ENCODE data around the gene CSF1.
A peak's percentile ranks its signal among the peaks of the same experiment; 100 is the strongest.
"Not testable (repeated sequence)": the region's sequence is repeated elsewhere in the genome, so short reads cannot be mapped to it uniquely, and the experiment has no call there.

CSF1 gene

DNA sequence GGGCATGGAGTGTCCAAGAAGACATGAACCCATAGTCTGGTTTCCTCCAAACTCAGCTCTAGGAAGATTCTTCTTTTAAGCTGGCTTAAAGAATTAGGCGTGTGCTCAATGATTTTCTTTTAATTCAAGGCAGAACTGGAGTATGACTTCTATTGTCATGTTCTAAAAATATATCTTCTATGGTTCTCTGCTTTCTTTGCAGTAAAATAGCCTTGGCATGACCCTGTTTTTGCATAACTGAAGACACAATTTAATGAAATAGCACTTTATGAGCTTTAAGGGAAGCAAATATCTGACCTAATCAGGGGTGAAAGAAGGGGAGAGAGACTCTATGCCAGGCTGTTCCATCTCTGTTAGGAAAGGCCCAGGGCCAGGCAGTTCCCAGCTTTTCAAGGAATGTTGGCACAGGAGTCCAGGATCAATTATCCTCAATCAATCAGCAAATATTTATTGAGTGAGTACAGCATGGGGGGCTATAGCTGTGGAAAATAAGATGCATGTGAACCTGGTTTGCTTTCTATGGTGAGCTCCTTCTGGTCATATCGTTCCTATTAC is 7.2 kb upstream of the CSF1 start:
- no peak for DNase-seq

DNA sequence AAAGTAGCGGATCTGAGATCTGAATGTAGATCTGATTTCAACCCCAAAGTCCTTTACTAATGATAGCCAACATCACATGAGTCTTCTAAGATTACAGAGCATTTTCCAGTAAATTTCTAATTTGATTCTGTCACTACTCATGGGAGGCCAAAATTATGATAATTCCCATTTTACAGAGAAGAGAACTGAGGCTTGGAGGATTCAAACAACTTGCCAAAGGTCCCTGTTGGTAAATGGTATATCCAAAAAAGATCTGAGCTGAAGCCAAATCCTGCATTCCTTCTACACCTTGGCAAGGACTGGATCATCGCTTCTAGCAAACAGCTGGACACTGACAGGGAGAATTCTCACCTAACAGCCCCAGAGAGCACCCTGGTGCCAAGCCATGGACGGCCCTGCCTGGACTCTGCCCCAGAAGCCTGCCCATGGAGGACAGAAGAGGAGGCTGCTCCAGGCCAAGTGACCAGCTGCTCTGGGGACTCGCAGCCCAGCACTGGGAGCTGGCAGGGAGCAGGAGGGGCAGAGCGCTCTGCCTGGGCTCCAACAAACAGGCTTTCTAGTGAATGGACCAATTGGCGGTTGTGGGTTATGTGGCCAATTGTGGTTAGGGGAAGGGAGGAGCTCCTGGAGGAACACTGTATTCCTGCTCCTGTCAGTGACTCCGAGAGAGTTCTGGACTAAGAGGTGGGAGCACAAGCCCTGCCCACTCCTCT is 6.4 kb upstream of the CSF1 start:
- DNase-seq: no peak

GRCh38 chr1:109905491-109905890 is 5.2 kb upstream of the CSF1 start:
- no peak for DNase-seq

DNA sequence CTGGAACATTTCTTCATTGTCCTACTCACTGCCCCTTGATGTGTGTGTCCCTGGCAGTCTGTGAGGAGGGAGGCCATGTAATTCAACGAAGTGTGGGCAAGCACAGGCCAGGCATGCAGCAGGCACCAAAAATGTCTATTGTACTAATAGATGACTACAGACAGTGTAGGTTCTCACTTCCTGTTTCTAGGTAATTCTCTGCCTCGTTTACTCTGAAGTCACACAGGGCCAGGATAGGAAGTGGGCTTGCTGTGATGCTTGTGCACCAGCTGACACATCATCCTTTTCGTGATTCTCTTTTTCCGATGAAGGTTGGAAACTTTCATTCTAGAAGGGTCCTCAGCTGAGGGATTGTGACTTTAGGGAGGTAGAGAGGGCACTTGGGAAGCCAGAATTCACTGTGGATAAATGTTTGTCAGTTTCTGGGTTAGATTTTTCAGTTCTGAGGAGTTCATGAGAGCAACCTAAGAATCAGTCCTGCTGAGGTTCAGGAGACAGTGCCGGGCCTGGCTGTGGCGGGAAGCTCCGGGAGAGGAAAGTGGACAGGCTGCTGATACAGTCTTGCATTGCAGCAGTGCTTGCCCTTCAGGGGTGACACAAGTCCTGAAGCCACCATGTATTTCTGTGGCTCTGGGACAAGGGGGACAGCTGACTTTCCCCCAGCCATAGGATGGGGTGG is 4.3 kb upstream of the CSF1 start:
- DNase-seq: peak; percentile 61

GRCh38 chr1:109906839-109907180 is 3.8 kb upstream of the CSF1 start:
- DNase-seq: no peak

- no peak for DNase-seq
Measured at GRCh38 chr1:109907190-109907774, 3.4 kb upstream of the CSF1 start.

DNA sequence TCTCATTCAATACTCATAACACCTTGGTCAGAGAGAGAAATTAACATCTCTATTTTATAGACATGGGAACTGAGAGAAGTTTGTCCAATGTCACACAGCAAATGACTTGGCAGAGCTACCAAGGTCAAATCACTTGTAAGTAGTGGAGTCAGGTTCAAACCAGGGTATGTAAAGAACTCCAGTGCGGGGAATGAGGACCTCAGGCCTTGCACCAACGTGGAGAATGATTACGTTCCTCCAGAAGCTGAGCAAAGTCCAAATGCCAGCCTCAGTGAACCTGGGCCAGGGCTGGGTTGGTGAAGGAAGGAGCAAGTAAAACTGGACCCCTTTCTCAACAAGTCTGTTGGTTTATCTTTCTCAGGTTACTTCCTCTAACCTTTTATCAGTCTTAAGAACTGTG is 1.8 kb upstream of the CSF1 start:
- no peak for DNase-seq

DNA sequence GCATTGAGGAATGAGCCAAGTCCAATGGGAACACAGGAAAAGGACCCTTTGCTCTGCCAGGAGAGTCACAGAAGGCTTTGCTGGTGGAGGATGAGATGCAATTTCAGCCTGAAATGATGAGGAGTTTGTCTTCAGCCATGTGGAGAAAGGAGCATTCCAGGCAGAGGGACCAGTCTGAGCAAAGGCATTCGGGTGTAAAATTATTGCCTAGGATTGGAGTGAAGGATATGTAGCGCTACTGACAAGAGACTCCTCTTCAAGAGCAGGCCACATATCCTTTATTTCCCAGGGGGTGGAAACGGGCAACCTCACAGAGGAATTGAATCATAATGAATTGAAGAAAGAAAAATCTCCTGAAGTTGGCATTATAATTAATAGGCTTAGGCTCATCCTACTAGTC is 1.1 kb upstream of the CSF1 start:
- DNase-seq: no peak

DNA sequence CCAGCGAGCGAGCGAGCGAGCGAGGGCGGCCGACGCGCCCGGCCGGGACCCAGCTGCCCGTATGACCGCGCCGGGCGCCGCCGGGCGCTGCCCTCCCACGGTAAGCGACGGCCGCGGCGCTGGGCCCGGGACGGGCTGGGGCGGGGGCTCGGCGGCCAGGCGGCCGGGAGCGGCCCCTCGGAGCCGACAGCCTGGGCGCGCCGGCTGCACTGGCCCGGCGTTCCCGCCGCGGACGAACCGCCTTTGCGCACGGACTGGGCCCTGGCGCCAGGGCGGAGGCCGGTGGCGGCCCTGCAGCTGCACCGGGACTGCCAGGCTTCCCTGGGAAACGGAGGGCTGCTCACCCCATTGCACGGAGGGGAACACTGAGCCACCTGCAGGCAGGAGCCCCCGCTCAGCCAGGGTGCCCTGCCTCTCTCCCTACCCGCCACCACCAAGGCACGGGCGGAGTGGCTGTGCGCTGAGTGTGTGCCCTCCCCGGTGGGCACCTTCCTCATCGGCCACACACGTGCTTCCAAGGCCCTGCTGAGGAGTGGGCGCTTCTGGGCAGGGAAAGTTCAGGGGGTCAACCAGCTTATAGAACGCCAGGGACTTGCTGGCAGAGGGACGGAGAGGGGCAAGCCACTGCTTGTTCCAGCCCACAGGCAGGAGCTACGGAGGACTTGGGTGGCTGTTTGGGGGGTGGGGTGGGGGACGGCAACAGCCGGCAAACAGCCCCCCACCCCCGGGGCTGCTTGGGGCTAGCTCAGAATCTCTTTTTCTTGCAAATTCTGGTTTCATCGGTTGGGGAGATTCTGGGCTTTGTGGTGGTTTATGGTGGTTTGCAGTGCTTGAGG is 532 bp downstream of the CSF1 start:
- peak; percentile 32 for DNase-seq

- DNase-seq: no peak
Measured at GRCh38 chr1:109912214-109912861, 1.7 kb downstream of the CSF1 start.

GRCh38 chr1:109912873-109913272 is 2.2 kb downstream of the CSF1 start:
- DNase-seq: no peak

- no peak for DNase-seq
Measured at GRCh38 chr1:109913360-109913879, 2.8 kb downstream of the CSF1 start.

DNA sequence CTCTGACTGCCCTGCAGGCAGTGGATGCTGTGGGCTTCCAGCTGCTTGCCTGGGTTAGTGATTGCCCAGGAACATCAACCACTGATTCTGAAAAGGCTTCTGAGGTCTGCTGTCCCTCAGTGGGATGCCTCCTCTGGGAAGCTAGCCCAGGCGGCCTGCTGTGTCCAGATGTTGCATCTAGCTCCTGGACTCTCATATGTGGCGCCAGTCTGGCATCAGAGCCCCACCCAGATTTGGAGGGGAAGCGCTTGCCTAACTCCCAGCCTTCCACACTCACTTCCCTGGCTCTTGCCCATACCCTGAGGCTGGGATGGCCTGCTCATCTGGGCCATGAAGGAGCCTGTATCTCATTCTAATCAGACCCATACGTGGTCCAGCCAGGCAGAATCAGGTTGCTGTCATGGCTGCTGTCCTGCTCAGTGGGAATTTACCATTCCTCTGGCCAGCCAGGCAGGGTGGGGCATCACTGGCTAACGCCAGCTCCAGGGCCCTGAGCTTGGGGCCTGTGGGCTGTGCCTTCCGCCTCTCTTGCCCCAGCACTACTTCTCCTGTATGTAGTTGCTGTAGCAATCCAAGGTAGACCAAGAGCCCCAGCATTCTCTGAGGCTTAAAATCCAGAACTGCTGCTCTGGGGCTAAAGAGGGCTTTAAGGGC is 4.1 kb downstream of the CSF1 start:
- no peak for DNase-seq

- no peak for DNase-seq
Measured at GRCh38 chr1:109917051-109917767, 6.6 kb downstream of the CSF1 start.

GRCh38 chr1:109917768-109918606 is 7.3 kb downstream of the CSF1 start:
- DNase-seq: no peak

DNA sequence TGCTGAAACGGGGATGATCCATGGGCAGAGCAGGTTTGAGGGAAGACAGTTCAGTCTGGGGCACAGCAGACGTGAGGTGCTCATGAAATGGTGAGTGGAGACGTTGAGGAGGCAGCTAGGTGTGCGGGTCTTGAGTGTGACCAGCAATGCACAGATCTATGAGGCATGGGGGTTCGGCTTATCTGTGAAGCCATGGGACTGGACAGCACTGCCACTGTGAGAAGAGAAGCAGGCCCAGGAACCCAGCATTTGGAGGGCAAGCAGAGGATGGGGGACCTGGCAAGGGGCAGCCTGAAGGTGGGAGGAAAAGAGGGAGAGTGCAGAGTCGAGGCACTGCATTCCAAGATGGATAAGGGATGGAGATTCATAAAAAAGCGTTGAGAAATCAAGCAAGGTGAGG is 8.0 kb downstream of the CSF1 start:
- no peak for DNase-seq

DNA sequence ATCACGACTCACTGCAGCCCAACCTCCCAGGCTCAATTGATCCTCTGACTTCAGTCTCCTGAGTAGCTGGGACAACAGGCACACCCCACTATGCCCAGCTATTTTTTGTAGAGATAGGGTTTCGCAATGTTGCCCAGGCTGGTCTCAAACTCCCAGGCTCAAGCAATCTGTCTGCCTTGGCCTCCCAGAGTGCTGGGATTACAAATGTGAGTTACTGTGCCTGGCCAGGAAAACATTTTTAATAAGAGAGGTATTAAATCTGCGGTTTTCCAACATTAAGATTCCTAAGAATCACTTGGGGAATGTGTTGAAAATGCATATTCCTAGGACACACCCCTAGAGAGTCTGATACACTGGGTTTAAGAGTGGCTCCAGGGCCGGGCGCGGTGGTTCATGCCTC is 8.7 kb downstream of the CSF1 start:
- no peak for DNase-seq

DNA sequence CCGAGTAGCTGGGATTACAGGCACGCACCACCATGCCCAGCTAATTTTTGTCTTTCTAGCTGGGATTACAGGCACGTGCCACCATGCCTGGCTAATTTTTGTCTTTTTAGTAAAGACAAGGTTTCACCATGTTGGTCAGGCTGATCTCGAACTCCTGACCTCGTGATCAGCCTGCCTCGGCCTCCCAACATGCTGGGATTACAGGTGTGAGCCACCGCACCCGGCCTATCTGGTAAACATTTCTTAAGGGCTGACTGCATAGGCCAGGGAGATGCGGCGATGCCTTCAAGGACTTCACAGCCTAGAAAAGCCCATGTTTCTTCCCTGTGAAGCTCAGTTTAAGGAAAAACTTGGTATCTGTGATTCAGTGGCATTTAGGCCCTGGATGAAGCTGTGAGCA is 9.7 kb downstream of the CSF1 start:
- not testable (repeated sequence) for DNase-seq

GRCh38 chr1:109922326-109922725 is 11.7 kb downstream of the CSF1 start:
- DNase-seq: no peak

All from NK-92 treated with Interleukin-12 subunit alpha and Interleukin-12 subunit beta, amount 100 ng/mL, for 24 hours (cell line).